Activated CD4-positive, alpha-beta T cell treated with anti-CD3 and anti-CD28 coated beads, Interleukin-2, Interleukin-4, amounts not matched to agents 100 ng/mL and 50 ng/mL, durations not matched to agents 16 hours and 8 hours (primary cell): ENCODE data around the gene CEBPZOS.

Source experiments
- DNase-seq: peaks from one replicate; pipeline ENCODE4 v3.0.0-alpha.2; 2020; ENCODE audit warnings: low spot score

Gene CEBPZOS

DNA sequence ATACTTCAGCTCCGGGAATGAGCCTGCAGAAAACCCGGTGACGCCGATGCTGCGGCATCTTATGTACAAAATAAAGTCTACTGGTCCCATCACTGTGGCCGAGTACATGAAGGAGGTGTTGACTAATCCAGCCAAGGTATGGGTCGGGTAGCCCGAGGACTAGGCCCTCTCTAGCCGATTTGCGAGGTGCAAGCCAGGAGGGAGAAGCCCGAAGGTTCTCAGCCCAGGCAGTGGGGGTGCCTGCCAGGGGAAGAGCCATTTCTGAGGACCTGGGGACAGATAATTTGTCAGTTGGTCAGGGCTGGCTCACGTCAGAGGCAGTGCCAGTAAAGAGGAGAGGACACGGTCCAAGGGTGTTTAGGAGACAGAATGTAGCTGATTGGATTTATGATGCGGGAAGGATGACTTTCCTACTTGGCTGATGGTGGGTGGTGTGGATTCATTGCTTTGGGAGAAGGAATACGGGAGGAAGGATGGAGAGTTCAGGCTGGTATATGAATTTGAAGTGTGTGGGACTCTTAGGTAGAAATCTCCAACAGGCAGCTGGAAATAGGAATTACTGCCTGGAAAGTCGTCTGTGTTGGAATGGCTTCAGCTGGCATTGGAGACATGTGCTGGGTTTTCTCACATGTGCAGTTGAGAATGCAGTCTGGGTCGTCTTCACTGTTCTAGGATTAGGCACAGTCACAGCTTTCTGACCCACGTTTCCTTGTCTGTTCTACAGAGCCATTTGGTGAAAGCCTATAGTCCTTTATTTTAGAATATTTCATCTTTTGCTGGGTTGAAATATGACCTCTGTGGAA, 36.0 kb downstream of the CEBPZOS start:
- DNase-seq: no peak

DNA sequence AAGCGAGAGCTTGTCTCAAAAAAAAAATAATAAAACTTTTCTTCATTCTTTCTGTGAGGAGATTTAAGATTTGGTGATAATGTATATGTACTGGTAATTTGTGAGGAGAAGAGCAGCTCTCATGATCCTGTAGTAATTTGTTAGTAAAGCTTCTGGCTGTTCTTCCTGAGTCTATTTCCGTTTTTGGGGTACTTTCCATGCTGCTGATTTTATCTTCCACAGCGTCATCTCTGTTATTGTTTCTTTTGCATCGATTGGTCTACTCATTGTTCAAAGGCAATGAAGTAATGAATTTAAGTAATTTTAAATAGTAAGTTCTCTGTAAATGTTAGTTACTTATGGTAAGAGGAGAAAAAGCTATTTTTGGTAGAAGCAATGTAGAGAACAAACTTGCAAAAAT, 47.1 kb downstream of the CEBPZOS start:
- DNase-seq: no peak

DNA sequence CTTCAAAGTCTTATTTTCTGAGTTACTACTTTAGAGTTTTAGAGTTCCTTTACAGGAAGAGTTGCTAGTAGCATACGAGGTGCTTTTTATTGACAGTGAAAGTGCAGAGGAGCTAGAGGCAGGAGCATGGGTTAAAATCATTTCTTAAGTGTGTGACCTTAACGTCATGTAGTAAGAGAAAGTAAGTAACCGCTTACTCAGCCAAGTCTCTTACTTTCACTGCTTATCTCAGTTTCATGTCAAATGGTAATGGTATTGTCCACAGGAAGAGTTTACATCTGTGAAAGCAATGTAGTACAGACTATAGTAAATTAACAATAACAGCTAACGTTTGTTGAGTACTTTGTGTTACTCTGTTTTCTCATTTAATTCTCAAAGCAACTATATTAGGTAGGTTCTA, 47.7 kb downstream of the CEBPZOS start:
- DNase-seq: peak; percentile 46

DNA sequence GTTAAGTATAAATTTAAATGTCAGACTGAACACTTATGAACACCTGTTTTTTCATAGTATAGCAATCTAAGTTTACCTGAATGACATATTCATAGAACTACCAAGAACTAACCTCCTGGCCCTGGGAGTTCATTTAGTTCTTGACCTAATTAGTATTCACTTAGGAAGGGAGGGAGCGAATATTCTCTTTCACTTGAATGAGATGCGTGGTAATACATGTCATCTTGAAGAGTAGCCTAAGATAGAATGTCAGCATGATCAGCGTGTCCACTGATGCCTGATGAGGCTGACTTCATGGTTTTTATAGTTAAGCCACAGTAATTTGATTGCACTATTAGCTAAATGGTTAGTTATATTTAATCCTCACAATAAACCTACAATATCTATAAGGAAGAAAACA, 48.5 kb downstream of the CEBPZOS start:
- DNase-seq: no peak

DNA sequence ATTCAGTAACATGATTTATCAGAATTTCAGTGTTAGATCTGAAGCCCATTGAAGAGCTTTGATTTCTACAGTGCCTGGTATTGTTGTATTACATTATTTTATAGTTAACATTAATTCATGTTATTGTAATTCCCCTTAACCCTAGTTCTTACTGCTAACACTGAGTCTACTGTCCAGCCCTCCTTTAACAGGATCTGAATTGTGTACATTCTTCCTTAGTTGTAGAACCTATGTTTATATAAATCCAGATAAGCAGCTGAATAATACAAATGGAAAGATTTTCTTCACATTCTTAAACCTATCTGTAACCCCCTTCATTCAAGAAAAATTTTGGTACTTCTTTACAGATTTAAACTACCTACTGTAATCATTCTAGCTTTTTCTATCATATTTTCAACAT, 49.9 kb downstream of the CEBPZOS start:
- DNase-seq: no peak

DNA sequence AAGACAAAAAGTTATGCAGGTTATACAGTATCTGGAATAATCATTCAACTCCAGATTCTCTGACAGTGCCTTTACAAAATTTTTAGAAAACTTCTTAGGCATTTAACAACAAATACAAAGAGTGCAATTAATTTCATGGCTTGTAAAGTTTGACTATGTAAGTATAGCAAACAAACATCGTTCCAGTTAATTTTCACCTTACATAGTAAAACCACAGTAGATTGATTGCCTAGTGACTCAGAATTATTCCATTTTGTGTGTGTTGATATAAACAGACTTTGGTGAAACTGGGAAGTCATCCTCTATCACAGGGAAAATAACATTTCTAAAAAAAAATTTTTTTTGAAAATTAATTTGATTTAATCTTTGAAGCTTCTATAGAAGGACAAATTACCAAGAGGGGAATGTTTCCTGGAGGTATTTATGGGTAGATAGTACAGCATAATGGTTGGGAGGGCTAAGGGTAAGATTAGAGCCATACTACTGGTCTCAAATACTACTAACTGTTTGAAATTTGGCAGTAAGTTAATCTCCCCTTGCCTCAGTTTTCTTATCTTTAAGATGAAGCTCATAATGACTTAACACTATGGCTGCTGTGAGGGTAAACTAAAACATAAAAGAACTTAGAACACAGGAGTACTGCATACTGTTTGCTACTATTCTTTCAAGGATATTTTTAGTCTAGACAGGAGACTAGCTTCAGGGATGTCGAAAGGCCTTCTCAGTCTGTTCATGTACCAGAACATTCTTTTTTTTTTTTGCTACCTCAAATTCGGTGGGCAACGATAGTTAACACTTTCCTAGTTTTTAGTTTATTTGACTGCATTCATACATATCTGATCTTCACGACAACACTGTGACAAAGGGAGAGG, 54.8 kb downstream of the CEBPZOS start:
- no peak for DNase-seq
